GM23248 (cell line): Measurements from ENCODE around the gene RGS9. TPM values are rescaled to one million over a fixed set of nuclear protein-coding genes. Genes with fewer than 3 reads are reported as not detected.

Experiments
- DNase-seq: peaks from one replicate; pipeline ENCODE4 v3.0.0-alpha.2; 2015
- H2AFZ ChIP-seq: fragments of 200-600 bp; sonication (generic); 2 replicates; pipeline ENCODE4 v1.6.1; 2016; ENCODE audit warnings: antibody characterized with exemption
- H3F3A ChIP-seq: fragments of 200-600 bp; sonication (generic); 2 replicates; pipeline ENCODE4 v1.6.1; 2016; ENCODE audit warnings: mild to moderate bottlenecking, antibody characterized with exemption, mixed run types; ENCODE audit not compliant: insufficient read depth
- H3K27ac ChIP-seq: fragments of 200-600 bp; sonication (generic); 2 replicates; pipeline ENCODE4 v1.5.1; 2016; ENCODE audit warnings: mild to moderate bottlenecking
- H3K27me3 ChIP-seq: fragments of 200-600 bp; sonication (generic); replicated peaks from 2 replicates; pipeline ENCODE4 v1.6.1; 2016; ENCODE audit warnings: mild to moderate bottlenecking; ENCODE audit not compliant: insufficient read depth
- H3K36me3 ChIP-seq: fragments of 200-600 bp; sonication (generic); 2 replicates; pipeline ENCODE4 v1.6.1; 2016; ENCODE audit warnings: low read depth, mild to moderate bottlenecking
- H3K4me1 ChIP-seq: fragments of 200-600 bp; sonication (generic); 2 replicates; pipeline ENCODE4 v1.6.1; 2016; ENCODE audit warnings: mild to moderate bottlenecking; ENCODE audit not compliant: insufficient read depth
- H3K4me2 ChIP-seq: fragments of 200-600 bp; sonication (generic); one replicate; pipeline ENCODE4 v1.6.1; 2016; ENCODE audit warnings: mild to moderate bottlenecking; ENCODE audit not compliant: unreplicated experiment
- H3K4me3 ChIP-seq: fragments of 200-600 bp; sonication (generic); 2 replicates; pipeline ENCODE4 v1.5.1; 2016; ENCODE audit warnings: mild to moderate bottlenecking
- H3K79me2 ChIP-seq: fragments of 200-600 bp; sonication (generic); 2 replicates; pipeline ENCODE4 v1.6.1; 2016; ENCODE audit warnings: mild to moderate bottlenecking; ENCODE audit not compliant: insufficient read depth
- H3K9ac ChIP-seq: fragments of 200-600 bp; sonication (generic); 2 replicates; pipeline ENCODE4 v1.6.1; 2016; ENCODE audit warnings: mild to moderate bottlenecking
- H3K9me2 ChIP-seq: fragments of 200-600 bp; sonication (generic); 2 replicates; pipeline ENCODE4 v1.6.1; 2016; ENCODE audit warnings: mixed run types, mild to moderate bottlenecking, moderate library complexity; ENCODE audit not compliant: insufficient read depth
- H3K9me3 ChIP-seq: fragments of 200-600 bp; sonication (generic); one replicate; pipeline ENCODE4 v1.6.1; 2017; ENCODE audit warnings: low read depth
- H4K20me1 ChIP-seq: fragments of 200-600 bp; sonication (generic); 2 replicates; pipeline ENCODE4 v1.6.0; 2016; ENCODE audit not compliant: insufficient read depth
- EZH2 ChIP-seq: fragments of 200-600 bp; sonication (generic); IDR thresholded peaks from 2 replicates; pipeline ENCODE4 v1.6.1; 2018; ENCODE audit warnings: antibody characterized with exemption, mild to moderate bottlenecking; ENCODE audit not compliant: insufficient read depth, poor library complexity, severe bottlenecking
- EZH2phosphoT487 ChIP-seq: fragments of 200-600 bp; sonication (generic); IDR thresholded peaks from 2 replicates; pipeline ENCODE4 v1.6.1; 2018; ENCODE audit warnings: antibody characterized with exemption, moderate library complexity, mild to moderate bottlenecking, low read depth; ENCODE audit not compliant: insufficient read depth
- WGBS, 2 experiments: methylation state at CpG; one replicate each; pipeline ENCODE4 v1.1.6; 2015 to 2017; ENCODE audit warnings: low lambda C conversion rate in 2 of 2, low coverage in 1 of 2; ENCODE audit errors: missing lambda C conversion rate in 2 of 2; 5-methylcytosine and 5-hydroxymethylcytosine counted together
- in situ Hi-C: fragments of 300-500 bp; cut with MboI; formaldehyde crosslinking; loops from 2 replicates; pipeline ENCODE4 v1.15.0; 2020
- polyA plus RNA-seq: library from polyadenylated mRNA; unstranded; fragments of >200 nt; fragmentation: Nextera tagmentation; extraction: Ambion mirVana; gene quantifications from 2 replicates; pipeline ENCODE4 v1.2.1, GENCODE V29; 2016
- total RNA-seq: library from RNA; depleted of rRNA; stranded (reverse); fragments of >200 nt; shearing (Covaris generic); gene quantifications from 2 replicates; pipeline ENCODE4 v1.2.3, GENCODE V29; 2014

The RGS9 gene
- total and polyA plus RNA-seq, 2 experiments from 2014 or later = 0.43 TPM; not detected in 1

DNA sequence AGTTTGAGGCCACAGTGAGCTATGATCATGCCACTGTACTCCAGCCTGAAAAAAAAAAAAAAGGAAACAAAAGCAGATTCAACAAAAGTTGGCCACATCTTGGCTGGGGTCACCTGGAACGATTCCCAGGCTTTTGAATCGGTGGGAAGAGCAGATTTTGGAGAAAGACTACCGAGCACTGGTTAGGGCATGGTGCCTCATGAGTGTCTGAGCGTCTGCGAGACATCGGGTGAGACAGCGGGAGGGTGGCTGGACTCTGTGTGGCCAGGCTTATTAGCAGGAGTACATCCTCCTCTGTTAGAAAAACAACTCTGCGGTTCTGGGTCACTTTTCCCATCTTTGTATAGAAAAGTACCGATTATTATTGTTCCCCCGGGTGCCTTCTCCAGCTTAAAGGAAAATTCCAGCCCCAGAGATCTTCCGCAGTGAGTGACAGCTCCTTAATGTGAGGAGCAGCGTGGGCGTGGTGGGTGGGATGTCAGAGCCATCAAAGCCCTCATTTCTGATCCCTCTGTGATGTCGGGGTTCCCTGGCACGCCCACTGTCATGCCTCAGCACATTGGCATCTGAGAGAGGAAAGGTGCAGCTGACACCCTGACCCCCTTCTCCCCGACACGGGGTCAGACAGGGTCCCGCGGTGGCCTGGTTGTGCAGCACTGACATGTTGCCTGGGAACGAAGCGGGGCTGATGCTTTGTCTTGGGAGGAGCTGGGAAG, 6.9 kb downstream of the RGS9 start:
- H3K4me3 ChIP-seq = no peak overlapping the region
- in situ Hi-C loops = no loop called here
- no peaks in the 10 kb centered on the region for H3K36me3 ChIP-seq
- no peak overlapping the region for H3K9ac ChIP-seq
- no peaks in the 10 kb centered on the region for H3K79me2 ChIP-seq
- H3K9me2 ChIP-seq = no peaks in the 10 kb centered on the region
- H4K20me1 ChIP-seq = no peaks in the 10 kb centered on the region
- WGBS, 2 experiments = 55 to 63% methylated on average over 21 of the region's 21 CpGs
- H3F3A ChIP-seq = no peaks in the 10 kb centered on the region
- H2AFZ ChIP-seq = no peak overlapping the region
- no peaks in the 10 kb centered on the region for H3K9me3 ChIP-seq
- TF ChIP-seq EZH2 (no peak), EZH2phosphoT487 (no peak)
- no peak overlapping the region for H3K27ac ChIP-seq
- no peak overlapping the region for H3K4me2 ChIP-seq
- H3K27me3 ChIP-seq = peaks cover 52% of the 10 kb centered on the region
- no peak for DNase-seq
- no peaks in the 10 kb centered on the region for H3K4me1 ChIP-seq

DNA sequence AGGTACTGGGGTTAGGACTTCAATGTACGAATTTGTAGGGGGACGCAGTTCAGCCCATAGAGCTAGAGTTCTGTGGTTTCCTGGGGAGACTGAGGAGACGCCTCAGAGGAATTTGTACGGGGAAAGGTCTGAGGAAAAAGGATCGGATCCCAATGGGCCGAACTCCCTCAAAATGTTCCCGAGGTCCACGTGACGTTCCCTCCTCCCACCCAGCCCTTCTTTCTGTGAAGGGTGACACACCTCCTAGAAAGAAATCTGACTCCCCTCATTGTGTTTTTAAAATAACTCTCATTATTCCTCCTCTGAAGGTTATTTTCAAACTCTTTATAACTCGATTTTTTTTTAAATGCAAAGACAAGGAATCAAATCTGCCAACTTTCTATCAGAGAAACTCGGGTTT, 8.6 kb downstream of the RGS9 start:
- Histone ChIP-seq H3K27me3 (peaks cover 53% of the 10 kb centered on the region), H3K9me2 (no peaks in the 10 kb centered on the region), H4K20me1 (no peaks in the 10 kb centered on the region), H3K27ac (no peak overlapping the region), H3K36me3 (no peaks in the 10 kb centered on the region), H3K9ac (no peak overlapping the region), H3K9me3 (no peaks in the 10 kb centered on the region), H3K79me2 (no peaks in the 10 kb centered on the region), H3F3A (no peaks in the 10 kb centered on the region), H3K4me2 (no peak overlapping the region), H2AFZ (no peak overlapping the region), H3K4me3 (no peak overlapping the region), H3K4me1 (no peaks in the 10 kb centered on the region)
- no peak for DNase-seq
- in situ Hi-C loops = no loop called here
- TF ChIP-seq EZH2 (no peak), EZH2phosphoT487 (no peak)
- 62 to 67% methylated on average over 9 to 11 of the region's 11 CpGs for WGBS, 2 experiments

DNA sequence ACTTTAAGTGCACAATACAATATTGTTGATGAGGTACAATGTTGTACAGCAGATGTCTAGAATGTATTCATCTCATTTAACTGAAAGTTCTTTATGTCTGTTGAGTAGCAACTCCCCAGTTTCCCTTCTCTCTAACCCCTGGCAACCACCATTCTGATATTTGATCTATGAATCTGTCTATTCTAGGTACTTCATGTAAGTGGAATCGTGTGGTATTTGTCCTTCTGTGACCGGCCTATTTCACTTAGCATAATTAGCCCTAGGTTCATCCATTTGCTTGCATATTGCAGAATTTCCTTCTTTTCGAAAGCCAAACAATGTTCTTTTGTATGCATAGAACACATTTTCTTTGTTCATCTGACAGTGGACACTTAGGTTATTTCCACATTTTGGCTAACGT, 10.8 kb downstream of the RGS9 start:
- peaks cover 59% of the 10 kb centered on the region for H3K27me3 ChIP-seq
- no peaks in the 10 kb centered on the region for H3K9me3 ChIP-seq
- DNase-seq = no peak
- no peaks in the 10 kb centered on the region for H4K20me1 ChIP-seq
- H3K4me1 ChIP-seq = no peaks in the 10 kb centered on the region
- no peak for TF ChIP-seq EZH2phosphoT487
- TF ChIP-seq EZH2 = no peak
- no peaks in the 10 kb centered on the region for H3K79me2 ChIP-seq
- no peak overlapping the region for H3K27ac ChIP-seq
- no peak overlapping the region for H3K4me3 ChIP-seq
- no peaks in the 10 kb centered on the region for H3K9me2 ChIP-seq
- no peak overlapping the region for H3K4me2 ChIP-seq
- H3K36me3 ChIP-seq = no peaks in the 10 kb centered on the region
- H3K9ac ChIP-seq = no peak overlapping the region
- in situ Hi-C loops = no loop called here
- no peak overlapping the region for H2AFZ ChIP-seq
- H3F3A ChIP-seq = no peaks in the 10 kb centered on the region
- WGBS, 2 experiments = 80 to 81% methylated on average over 4 of the region's 4 CpGs

DNA sequence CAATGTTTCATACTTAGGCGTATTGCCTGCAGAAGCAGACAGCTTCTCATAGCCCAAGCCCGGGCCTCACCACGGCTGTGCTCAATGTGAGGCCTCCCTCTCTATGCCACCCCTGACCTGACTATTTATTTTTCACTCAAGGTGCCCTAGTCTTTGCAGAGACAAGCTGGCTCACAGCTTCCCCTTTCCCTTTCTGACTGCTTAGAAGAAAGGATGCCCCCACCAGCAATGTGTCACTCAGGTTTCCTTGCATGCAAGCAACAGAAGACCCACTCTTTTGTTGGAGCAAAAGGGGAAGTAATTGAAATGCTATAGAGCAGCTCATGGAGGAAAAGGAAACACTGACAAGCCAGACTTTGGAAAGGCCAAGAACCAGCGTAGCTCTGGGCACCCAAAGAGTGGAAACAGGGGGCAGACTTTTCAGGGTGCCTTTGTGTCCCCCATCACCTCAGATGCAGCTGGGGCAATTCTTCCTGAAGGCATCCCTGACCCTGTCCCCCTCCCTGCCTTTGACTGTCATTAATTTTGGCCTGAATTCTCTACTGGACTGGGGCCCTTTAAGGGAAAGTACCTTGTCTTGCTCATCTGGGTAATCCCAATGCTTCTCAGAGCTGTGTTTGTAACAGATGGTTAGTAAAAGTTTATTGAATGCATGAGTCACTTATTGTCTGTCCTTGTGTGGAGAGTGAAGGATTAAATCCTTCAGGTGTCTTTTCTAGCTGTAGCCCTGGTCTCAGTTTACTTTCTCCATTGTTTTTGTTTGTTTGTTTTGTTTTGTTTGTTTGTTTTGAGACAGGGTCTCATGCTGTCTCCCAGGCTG, 17.8 kb downstream of the RGS9 start:
- Histone ChIP-seq H3K4me2 (no peak overlapping the region), H3K9ac (no peak overlapping the region), H3F3A (no peaks in the 10 kb centered on the region), H3K9me3 (no peaks in the 10 kb centered on the region), H3K9me2 (no peaks in the 10 kb centered on the region), H2AFZ (no peak overlapping the region), H3K27ac (no peak overlapping the region), H3K27me3 (peaks cover 39% of the 10 kb centered on the region), H3K4me3 (no peak overlapping the region), H3K36me3 (no peaks in the 10 kb centered on the region), H4K20me1 (no peaks in the 10 kb centered on the region), H3K79me2 (no peaks in the 10 kb centered on the region), H3K4me1 (no peaks in the 10 kb centered on the region)
- DNase-seq = peak; percentile 67
- WGBS, 2 experiments = 87 to 89% methylated on average over 4 of the region's 4 CpGs
- no peak for TF ChIP-seq EZH2
- TF ChIP-seq EZH2phosphoT487 = no peak
- in situ Hi-C loops = no loop called here
